ENCODE measurements around the gene MAPK14.
A peak's percentile ranks its signal among the peaks of the same experiment; 100 is the strongest.
"Not testable (repeated sequence)": the region's sequence is repeated elsewhere in the genome, so short reads cannot be mapped to it uniquely, and the experiment has no call there.

MAPK14 gene

GRCh38 chr6:36124346-36124745 lies 96.7 kb downstream of the MAPK14 start:
- DNase-seq = not testable (repeated sequence)

GRCh38 chr6:36124881-36125280 lies 97.3 kb downstream of the MAPK14 start:
- peak; percentile 14 for DNase-seq

- no peak for DNase-seq
Observed at GRCh38 chr6:36125575-36125974, 98.0 kb downstream of the MAPK14 start.

GRCh38 chr6:36126121-36126520 lies 98.5 kb downstream of the MAPK14 start:
- no peak for DNase-seq

- no peak for DNase-seq
Observed at GRCh38 chr6:36126553-36127458, 99.2 kb downstream of the MAPK14 start.

- DNase-seq = no peak
Observed at GRCh38 chr6:36127462-36128016, 99.9 kb downstream of the MAPK14 start.

- no peak for DNase-seq
Observed at GRCh38 chr6:36128073-36128472, 100.5 kb downstream of the MAPK14 start.

- no peak for DNase-seq
Observed at GRCh38 chr6:36128793-36129192, 101.2 kb downstream of the MAPK14 start.

- not testable (repeated sequence) for DNase-seq
Observed at GRCh38 chr6:36129334-36129733, 101.7 kb downstream of the MAPK14 start.

- peak; percentile 51 for DNase-seq
Observed at GRCh38 chr6:36129941-36130666, 102.5 kb downstream of the MAPK14 start, which contains the start of gene MAPK13. Gene MAPK13, plus strand, starts transcription at chr6:36130513. Its CDS starts 70 bp downstream, at chr6:36130583.

GRCh38 chr6:36130667-36131510 lies 103.3 kb downstream of the MAPK14 start:
- peak; percentile 74 for DNase-seq

- peak; percentile 90 for DNase-seq
Observed at GRCh38 chr6:36131511-36132245, 104.1 kb downstream of the MAPK14 start.

GRCh38 chr6:36132246-36132895 lies 104.8 kb downstream of the MAPK14 start:
- no peak for DNase-seq

- DNase-seq = no peak
Observed at GRCh38 chr6:36133148-36133547, 105.5 kb downstream of the MAPK14 start.

GRCh38 chr6:36133912-36134311 lies 106.3 kb downstream of the MAPK14 start:
- no peak for DNase-seq

GRCh38 chr6:36135053-36135731 lies 107.6 kb downstream of the MAPK14 start:
- no peak for DNase-seq

- no peak for DNase-seq
Observed at GRCh38 chr6:36136034-36136433, 108.4 kb downstream of the MAPK14 start.

GRCh38 chr6:36136551-36136950 lies 108.9 kb downstream of the MAPK14 start:
- DNase-seq = no peak

GRCh38 chr6:36138667-36139066 lies 111.1 kb downstream of the MAPK14 start:
- no peak for DNase-seq

GRCh38 chr6:36139431-36139830 lies 111.8 kb downstream of the MAPK14 start:
- DNase-seq = no peak

Measured in NCI-H2029 (cell line).